A549 treated with CpdA at 1 μM for 4 hours (cell line): Measurements from ENCODE around the gene METTL4. TPM values are rescaled to one million over a fixed set of nuclear protein-coding genes. Genes with fewer than 3 reads are reported as not detected.

Experiments used
- total RNA-seq: library from RNA; stranded (reverse); fragments of 200-300 nt; extraction: Qiagen RNA extraction; gene quantifications from 5 replicates; pipeline ENCODE4 v1.2.3, GENCODE V29; 2022; ENCODE audit warnings: low read depth

The METTL4 gene, protein sequence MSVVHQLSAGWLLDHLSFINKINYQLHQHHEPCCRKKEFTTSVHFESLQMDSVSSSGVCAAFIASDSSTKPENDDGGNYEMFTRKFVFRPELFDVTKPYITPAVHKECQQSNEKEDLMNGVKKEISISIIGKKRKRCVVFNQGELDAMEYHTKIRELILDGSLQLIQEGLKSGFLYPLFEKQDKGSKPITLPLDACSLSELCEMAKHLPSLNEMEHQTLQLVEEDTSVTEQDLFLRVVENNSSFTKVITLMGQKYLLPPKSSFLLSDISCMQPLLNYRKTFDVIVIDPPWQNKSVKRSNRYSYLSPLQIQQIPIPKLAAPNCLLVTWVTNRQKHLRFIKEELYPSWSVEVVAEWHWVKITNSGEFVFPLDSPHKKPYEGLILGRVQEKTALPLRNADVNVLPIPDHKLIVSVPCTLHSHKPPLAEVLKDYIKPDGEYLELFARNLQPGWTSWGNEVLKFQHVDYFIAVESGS
- 6.0 to 6.4 TPM (median 6.1 TPM) in 5 replicates for total RNA-seq

DNA sequence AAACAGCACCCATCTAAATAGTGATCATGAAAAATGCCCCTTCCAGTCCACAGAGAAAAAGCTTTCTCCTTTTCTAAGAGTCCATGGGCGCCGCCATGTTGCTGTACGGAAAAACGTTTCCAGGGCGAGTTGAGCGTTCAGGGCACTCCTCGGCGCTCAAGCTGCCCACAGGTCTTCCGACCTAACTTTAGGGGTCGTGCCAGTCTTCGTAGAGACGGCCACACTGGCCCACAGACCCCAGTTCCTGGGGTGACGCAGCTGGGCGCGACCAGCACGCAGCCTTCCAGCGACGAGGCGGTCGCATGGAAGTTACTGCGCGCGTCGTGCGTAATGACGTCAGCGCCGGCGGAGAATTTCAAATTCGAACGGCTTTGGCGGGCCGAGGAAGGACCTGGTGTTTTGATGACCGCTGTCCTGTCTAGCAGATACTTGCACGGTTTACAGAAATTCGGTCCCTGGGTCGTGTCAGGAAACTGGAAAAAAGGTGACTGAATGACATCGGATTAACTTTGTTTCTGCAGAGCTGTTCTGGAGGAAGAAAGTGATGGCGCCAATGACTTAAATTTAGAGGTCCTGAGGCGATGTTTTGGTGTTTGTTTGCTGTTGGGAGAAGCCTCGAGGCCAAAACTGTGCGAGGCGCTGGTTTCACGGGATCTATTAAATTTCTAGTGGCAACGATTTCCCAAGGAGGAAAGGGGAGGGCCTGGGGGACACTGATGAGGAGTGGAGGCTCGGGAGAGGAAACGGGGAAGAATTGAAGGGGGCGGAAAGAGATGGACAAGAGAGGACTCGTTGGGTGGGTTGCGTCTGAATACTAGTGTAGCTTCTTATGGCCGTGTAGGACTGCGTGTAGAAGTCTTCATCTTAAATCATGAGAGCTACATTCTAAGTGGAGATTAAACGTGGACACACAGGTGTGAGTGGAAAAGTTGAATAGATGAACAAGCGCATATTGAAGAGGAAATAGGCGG is at the start of gene METTL4, which contains the start of gene NDC80:
METTL4 (minus strand) TSS at position 306 of the 971 bp plus-strand sequence. CDS start 4,289 bp downstream, outside the sequence.
NDC80 (plus strand) TSS at position 358 of the 971 bp plus-strand sequence. CDS start 1,429 bp downstream, outside the sequence.

Other genes starting within 250 kb of the METTL4 start
- 11.2 to 18.7 TPM (median 12.6 TPM) in 5 replicates for gene NDC80, start 52 bp upstream of the METTL4 start, total RNA-seq
- gene SMCHD1, start 84.2 kb upstream of the METTL4 start, total RNA-seq, result 14.3 to 22.7 TPM (median 15.8 TPM) in 5 replicates